ENCODE data around the gene FHIT.

DNA sequence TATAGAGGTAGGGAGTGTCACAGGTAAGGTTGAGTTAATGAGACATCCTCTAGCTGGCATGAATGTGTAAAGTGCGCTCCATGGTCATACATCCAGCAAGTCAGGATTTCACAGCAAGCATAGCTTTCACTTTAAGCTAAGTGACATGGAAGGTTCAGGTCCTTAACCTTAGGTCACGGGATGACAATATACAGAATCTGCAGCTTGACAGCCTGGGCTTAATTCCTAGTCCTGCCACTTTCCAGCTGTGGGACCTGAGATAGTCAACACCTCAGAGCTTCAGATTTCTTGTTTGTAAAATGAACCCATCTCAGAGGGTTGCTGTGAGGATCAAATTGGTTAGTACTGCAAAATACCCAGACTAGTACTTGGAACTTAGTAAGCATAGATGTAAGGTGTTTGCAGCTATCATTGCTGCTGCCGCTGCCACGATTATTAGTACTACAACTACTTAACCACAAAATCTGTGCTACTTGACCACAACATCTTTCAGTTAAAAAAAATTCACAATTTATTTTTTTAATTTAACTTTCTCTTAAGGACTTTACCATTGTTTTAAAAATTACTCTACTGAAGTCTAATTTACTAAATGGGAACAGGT lies 1311.3 kb downstream of the FHIT start:
- TF ChIP-seq, protein P1, sequence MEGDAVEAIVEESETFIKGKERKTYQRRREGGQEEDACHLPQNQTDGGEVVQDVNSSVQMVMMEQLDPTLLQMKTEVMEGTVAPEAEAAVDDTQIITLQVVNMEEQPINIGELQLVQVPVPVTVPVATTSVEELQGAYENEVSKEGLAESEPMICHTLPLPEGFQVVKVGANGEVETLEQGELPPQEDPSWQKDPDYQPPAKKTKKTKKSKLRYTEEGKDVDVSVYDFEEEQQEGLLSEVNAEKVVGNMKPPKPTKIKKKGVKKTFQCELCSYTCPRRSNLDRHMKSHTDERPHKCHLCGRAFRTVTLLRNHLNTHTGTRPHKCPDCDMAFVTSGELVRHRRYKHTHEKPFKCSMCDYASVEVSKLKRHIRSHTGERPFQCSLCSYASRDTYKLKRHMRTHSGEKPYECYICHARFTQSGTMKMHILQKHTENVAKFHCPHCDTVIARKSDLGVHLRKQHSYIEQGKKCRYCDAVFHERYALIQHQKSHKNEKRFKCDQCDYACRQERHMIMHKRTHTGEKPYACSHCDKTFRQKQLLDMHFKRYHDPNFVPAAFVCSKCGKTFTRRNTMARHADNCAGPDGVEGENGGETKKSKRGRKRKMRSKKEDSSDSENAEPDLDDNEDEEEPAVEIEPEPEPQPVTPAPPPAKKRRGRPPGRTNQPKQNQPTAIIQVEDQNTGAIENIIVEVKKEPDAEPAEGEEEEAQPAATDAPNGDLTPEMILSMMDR (IDR thresholded peaks at IDR 0.05), result no peak
- TF ChIP-seq POLR2AphosphoS5 (IDR thresholded peaks at IDR 0.05), result no peak
- no peak for TF ChIP-seq POLR2A (IDR thresholded peaks at IDR 0.05)
- no peak for TF ChIP-seq EP300 (IDR thresholded peaks at IDR 0.05)

Measured in suprapubic skin (tissue), 4 donors.